Measurements from ENCODE around the gene ACSS1.

Gene ACSS1

GRCh38 chr20:25013478-25014380 lies 44.2 kb downstream of the ACSS1 start:
- WGBS (ENCODE audit: extremely low coverage, insufficient coverage, insufficient read length) = no CpG with 5 or more reads among the region's 25 CpGs
- no peak overlapping the region for H3K4me3 ChIP-seq (ENCODE audit: low read depth, low read length)
- no peak for DNase-seq
- H2AK5ac ChIP-seq (ENCODE audit: low read length) = no peak overlapping the region
- no peak overlapping the region for H3K14ac ChIP-seq (ENCODE audit: low read length)
- H3K4me2 ChIP-seq (ENCODE audit: low read length) = no peak overlapping the region
- H3K9me3 ChIP-seq (ENCODE audit: insufficient read depth, low read depth, low read length) = no peaks in the 10 kb centered on the region
- no peak overlapping the region for H3K9ac ChIP-seq (ENCODE audit: low read length)
- no peak overlapping the region for H3K18ac ChIP-seq (ENCODE audit: low read length)
- peaks cover 5 to 6% of the 10 kb centered on the region in 2 experiments for H3K4me1 ChIP-seq (ENCODE audit: control insufficient read depth in 1 of 2, insufficient read depth in 2 of 2, low read length in 2 of 2)
- no peak overlapping the region for H2AFZ ChIP-seq (ENCODE audit: insufficient read depth, low read length, poor library complexity)
- no peak overlapping the region for H4K8ac ChIP-seq (ENCODE audit: low read depth, low read length)
- H2BK12ac ChIP-seq (ENCODE audit: low read length) = no peak overlapping the region
- H3K27me3 ChIP-seq (ENCODE audit: insufficient read depth, low read length) = no peaks in the 10 kb centered on the region
- H3K36me3 ChIP-seq (ENCODE audit: control insufficient read depth in 1 of 2, insufficient read depth in 2 of 2, low read length in 2 of 2) = no peaks in the 10 kb centered on the region
- H4K91ac ChIP-seq (ENCODE audit: low read depth, low read length) = no peak overlapping the region
- H3K27ac ChIP-seq (ENCODE audit: low read depth, low read length) = no peak overlapping the region
- H2BK120ac ChIP-seq (ENCODE audit: insufficient read depth, low read length, poor library complexity) = no peak overlapping the region
- no peaks in the 10 kb centered on the region for H3K79me2 ChIP-seq (ENCODE audit: control insufficient read depth, insufficient read depth, low read length, poor library complexity)
- no peak overlapping the region for H3K23ac ChIP-seq (ENCODE audit: low read length)
- no peak overlapping the region for H4K12ac ChIP-seq (ENCODE audit: low read depth, low read length)
- no peak overlapping the region for H3K4ac ChIP-seq (ENCODE audit: low read depth, low read length)
- no peaks in the 10 kb centered on the region for H3K79me1 ChIP-seq (ENCODE audit: low read length)
- no peak overlapping the region for H2BK5ac ChIP-seq (ENCODE audit: low read depth, low read length, poor library complexity)

GRCh38 chr20:25012616-25013189 lies 45.2 kb downstream of the ACSS1 start:
- Histone ChIP-seq H3K4me1 (ENCODE audit: control insufficient read depth in 1 of 2, insufficient read depth in 2 of 2, low read length in 2 of 2) (peaks cover 5 to 6% of the 10 kb centered on the region in 2 experiments), H3K9ac (ENCODE audit: low read length) (no peak overlapping the region), H3K79me2 (ENCODE audit: control insufficient read depth, insufficient read depth, low read length, poor library complexity) (no peaks in the 10 kb centered on the region), H3K27me3 (ENCODE audit: insufficient read depth, low read length) (no peaks in the 10 kb centered on the region), H3K4me3 (ENCODE audit: low read depth, low read length) (no peak overlapping the region), H3K4ac (ENCODE audit: low read depth, low read length) (no peak overlapping the region), H3K36me3 (ENCODE audit: control insufficient read depth in 1 of 2, insufficient read depth in 2 of 2, low read length in 2 of 2) (no peaks in the 10 kb centered on the region), H2AK5ac (ENCODE audit: low read length) (no peak overlapping the region), H4K8ac (ENCODE audit: low read depth, low read length) (no peak overlapping the region), H3K79me1 (ENCODE audit: low read length) (no peaks in the 10 kb centered on the region), H3K4me2 (ENCODE audit: low read length) (no peak overlapping the region), H2BK5ac (ENCODE audit: low read depth, low read length, poor library complexity) (no peak overlapping the region), H3K14ac (ENCODE audit: low read length) (no peak overlapping the region), H3K27ac (ENCODE audit: low read depth, low read length) (no peak overlapping the region), H4K12ac (ENCODE audit: low read depth, low read length) (no peak overlapping the region), H2BK120ac (ENCODE audit: insufficient read depth, low read length, poor library complexity) (no peak overlapping the region), H3K18ac (ENCODE audit: low read length) (no peak overlapping the region), H4K91ac (ENCODE audit: low read depth, low read length) (no peak overlapping the region), H3K23ac (ENCODE audit: low read length) (no peak overlapping the region), H3K9me3 (ENCODE audit: insufficient read depth, low read depth, low read length) (no peaks in the 10 kb centered on the region), H2AFZ (ENCODE audit: insufficient read depth, low read length, poor library complexity) (no peak overlapping the region), H2BK12ac (ENCODE audit: low read length) (no peak overlapping the region)
- no peak for DNase-seq
- WGBS (ENCODE audit: extremely low coverage, insufficient coverage, insufficient read length) = no CpG with 5 or more reads among the region's 21 CpGs

GRCh38 chr20:25011831-25012241 lies 46.1 kb downstream of the ACSS1 start:
- no peak overlapping the region for H4K91ac ChIP-seq (ENCODE audit: low read depth, low read length)
- H3K4ac ChIP-seq (ENCODE audit: low read depth, low read length) = no peak overlapping the region
- H3K27ac ChIP-seq (ENCODE audit: low read depth, low read length) = no peak overlapping the region
- no peak overlapping the region for H3K18ac ChIP-seq (ENCODE audit: low read length)
- H3K14ac ChIP-seq (ENCODE audit: low read length) = no peak overlapping the region
- no peak overlapping the region for H2AK5ac ChIP-seq (ENCODE audit: low read length)
- no peak overlapping the region for H2BK5ac ChIP-seq (ENCODE audit: low read depth, low read length, poor library complexity)
- H3K36me3 ChIP-seq (ENCODE audit: control insufficient read depth in 1 of 2, insufficient read depth in 2 of 2, low read length in 2 of 2) = no peaks in the 10 kb centered on the region
- no peaks in the 10 kb centered on the region for H3K79me1 ChIP-seq (ENCODE audit: low read length)
- H3K9me3 ChIP-seq (ENCODE audit: insufficient read depth, low read depth, low read length) = no peaks in the 10 kb centered on the region
- no peak overlapping the region for H3K23ac ChIP-seq (ENCODE audit: low read length)
- no peaks in the 10 kb centered on the region for H3K79me2 ChIP-seq (ENCODE audit: control insufficient read depth, insufficient read depth, low read length, poor library complexity)
- no peak overlapping the region for H2BK120ac ChIP-seq (ENCODE audit: insufficient read depth, low read length, poor library complexity)
- H2AFZ ChIP-seq (ENCODE audit: insufficient read depth, low read length, poor library complexity) = no peak overlapping the region
- H4K8ac ChIP-seq (ENCODE audit: low read depth, low read length) = no peak overlapping the region
- H3K4me3 ChIP-seq (ENCODE audit: low read depth, low read length) = no peak overlapping the region
- no peak overlapping the region for H3K4me2 ChIP-seq (ENCODE audit: low read length)
- H4K12ac ChIP-seq (ENCODE audit: low read depth, low read length) = no peak overlapping the region
- H3K9ac ChIP-seq (ENCODE audit: low read length) = no peak overlapping the region
- no CpG with 5 or more reads among the region's 12 CpGs for WGBS (ENCODE audit: extremely low coverage, insufficient coverage, insufficient read length)
- no peak overlapping the region for H2BK12ac ChIP-seq (ENCODE audit: low read length)
- H3K27me3 ChIP-seq (ENCODE audit: insufficient read depth, low read length) = no peaks in the 10 kb centered on the region
- DNase-seq = no peak
- H3K4me1 ChIP-seq (ENCODE audit: control insufficient read depth in 1 of 2, insufficient read depth in 2 of 2, low read length in 2 of 2) = no peaks in the 10 kb centered on the region

- H3K18ac ChIP-seq (ENCODE audit: low read length) = no peak overlapping the region
- no peak overlapping the region for H2BK5ac ChIP-seq (ENCODE audit: low read depth, low read length, poor library complexity)
- no peak overlapping the region for H3K4me2 ChIP-seq (ENCODE audit: low read length)
- no peak overlapping the region for H2BK12ac ChIP-seq (ENCODE audit: low read length)
- no peaks in the 10 kb centered on the region for H3K4me1 ChIP-seq (ENCODE audit: control insufficient read depth in 1 of 2, insufficient read depth in 2 of 2, low read length in 2 of 2)
- H3K23ac ChIP-seq (ENCODE audit: low read length) = no peak overlapping the region
- H3K27me3 ChIP-seq (ENCODE audit: insufficient read depth, low read length) = no peaks in the 10 kb centered on the region
- no peak overlapping the region for H4K12ac ChIP-seq (ENCODE audit: low read depth, low read length)
- H3K4ac ChIP-seq (ENCODE audit: low read depth, low read length) = no peak overlapping the region
- no peak overlapping the region for H3K14ac ChIP-seq (ENCODE audit: low read length)
- no peak overlapping the region for H2AK5ac ChIP-seq (ENCODE audit: low read length)
- H3K36me3 ChIP-seq (ENCODE audit: control insufficient read depth in 1 of 2, insufficient read depth in 2 of 2, low read length in 2 of 2) = no peaks in the 10 kb centered on the region
- no peaks in the 10 kb centered on the region for H3K79me2 ChIP-seq (ENCODE audit: control insufficient read depth, insufficient read depth, low read length, poor library complexity)
- no peak overlapping the region for H4K91ac ChIP-seq (ENCODE audit: low read depth, low read length)
- no peaks in the 10 kb centered on the region for H3K79me1 ChIP-seq (ENCODE audit: low read length)
- no peaks in the 10 kb centered on the region for H3K9me3 ChIP-seq (ENCODE audit: insufficient read depth, low read depth, low read length)
- H3K27ac ChIP-seq (ENCODE audit: low read depth, low read length) = no peak overlapping the region
- no peak overlapping the region for H2BK120ac ChIP-seq (ENCODE audit: insufficient read depth, low read length, poor library complexity)
- H4K8ac ChIP-seq (ENCODE audit: low read depth, low read length) = no peak overlapping the region
- no CpG with 5 or more reads among the region's 6 CpGs for WGBS (ENCODE audit: extremely low coverage, insufficient coverage, insufficient read length)
- DNase-seq = no peak
- no peak overlapping the region for H2AFZ ChIP-seq (ENCODE audit: insufficient read depth, low read length, poor library complexity)
- no peak overlapping the region for H3K9ac ChIP-seq (ENCODE audit: low read length)
- H3K4me3 ChIP-seq (ENCODE audit: low read depth, low read length) = no peak overlapping the region
Observed at GRCh38 chr20:25011261-25011660, 46.7 kb downstream of the ACSS1 start.
